ENCODE measurements around the gene KRT76.
"Not testable (repeated sequence)": the region's sequence is repeated elsewhere in the genome, so short reads cannot be mapped to it uniquely, and the experiment has no call there.

Gene KRT76

DNA sequence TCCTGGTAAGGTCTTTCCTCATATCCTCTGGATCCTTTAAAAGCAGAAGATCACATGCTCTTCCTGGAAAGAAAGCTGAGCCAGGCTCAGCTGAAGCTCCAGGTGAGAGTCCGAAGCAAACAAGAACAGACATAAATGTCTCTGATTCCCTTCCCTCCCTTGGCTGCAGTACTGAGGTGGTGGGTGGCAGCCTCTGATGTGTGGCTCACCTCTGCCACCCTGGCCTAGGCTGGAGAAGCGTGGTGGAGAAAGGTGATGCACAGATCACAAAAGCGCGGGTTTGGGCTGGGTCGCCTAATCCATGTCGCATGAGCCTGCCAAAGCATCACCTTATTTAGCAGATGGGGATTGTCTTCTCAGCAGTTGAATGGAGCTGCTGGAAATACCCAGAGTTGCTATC, 2.8 kb upstream of the KRT76 start:
- DNase-seq, result no peak

DNA sequence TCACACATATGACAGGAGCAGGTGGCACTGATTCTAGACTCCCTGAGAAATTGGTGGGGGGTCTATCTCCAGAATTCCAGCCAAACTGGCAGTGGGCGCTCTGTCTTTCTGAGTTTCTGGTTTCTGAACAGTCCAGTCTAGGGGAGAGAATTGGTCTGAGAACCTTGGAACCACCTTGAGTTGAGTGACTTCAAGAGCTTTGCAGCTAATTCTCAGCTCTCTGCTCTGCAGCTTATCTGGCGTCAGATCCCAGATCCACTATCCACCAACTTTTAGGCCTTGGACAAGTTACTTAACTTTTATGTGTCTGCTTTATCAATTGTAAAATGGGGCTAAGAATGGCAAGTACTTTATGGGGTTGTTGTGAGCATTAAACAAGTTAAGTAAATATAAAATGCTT, 1.7 kb upstream of the KRT76 start:
- DNase-seq, result no peak

GRCh38 chr12:52777566-52777965, 421 bp upstream of the KRT76 start:
- no peak for DNase-seq

GRCh38 chr12:52776435-52776834, 710 bp downstream of the KRT76 start:
- no peak for DNase-seq

- no peak for DNase-seq
These were observed 2.4 kb downstream of the KRT76 start for GRCh38 chr12:52774629-52775250.

- no peak for DNase-seq
These were observed 4.4 kb downstream of the KRT76 start for GRCh38 chr12:52772772-52773171.

GRCh38 chr12:52772188-52772587, 5.0 kb downstream of the KRT76 start:
- DNase-seq, result no peak

GRCh38 chr12:52771505-52771904, 5.6 kb downstream of the KRT76 start:
- no peak for DNase-seq

DNA sequence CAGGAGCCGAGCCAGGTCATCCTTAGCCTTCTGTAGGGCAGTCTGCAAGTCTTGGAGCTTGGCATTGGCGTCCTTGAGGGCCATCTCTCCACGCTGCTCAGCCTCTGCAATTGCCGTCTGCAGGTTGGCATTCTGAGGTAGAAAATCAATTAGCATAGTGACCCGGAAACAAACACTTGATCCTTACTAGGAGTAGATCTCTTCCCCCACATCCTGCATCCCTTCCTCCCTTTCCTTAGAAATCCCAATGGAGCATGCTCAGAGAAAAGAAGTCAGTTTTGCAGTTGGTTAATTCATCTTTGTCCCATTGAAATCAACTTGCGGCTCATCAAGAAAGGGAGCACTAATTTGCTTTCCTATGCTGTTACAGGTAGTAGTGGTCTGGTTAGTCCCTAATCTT, 6.1 kb downstream of the KRT76 start:
- no peak for DNase-seq

DNA sequence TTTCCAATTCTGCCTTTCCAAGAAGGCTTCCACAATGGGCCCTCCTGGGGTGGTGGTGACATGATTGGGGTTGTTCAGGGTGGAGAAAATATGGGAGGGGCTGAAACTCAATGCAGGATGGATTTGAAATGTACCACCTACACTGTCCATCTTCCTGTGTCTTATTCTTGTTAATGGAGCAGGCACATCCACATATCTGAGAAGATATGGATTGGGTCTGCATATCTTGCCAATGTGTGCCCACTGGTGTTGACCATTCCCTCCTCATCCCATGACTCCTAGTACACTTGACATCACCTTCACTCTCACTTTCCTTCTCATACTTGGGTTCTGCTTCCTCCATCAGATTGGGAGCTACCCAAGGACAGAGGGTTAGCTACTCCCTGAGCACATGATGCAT, 7.2 kb downstream of the KRT76 start:
- no peak for DNase-seq

DNA sequence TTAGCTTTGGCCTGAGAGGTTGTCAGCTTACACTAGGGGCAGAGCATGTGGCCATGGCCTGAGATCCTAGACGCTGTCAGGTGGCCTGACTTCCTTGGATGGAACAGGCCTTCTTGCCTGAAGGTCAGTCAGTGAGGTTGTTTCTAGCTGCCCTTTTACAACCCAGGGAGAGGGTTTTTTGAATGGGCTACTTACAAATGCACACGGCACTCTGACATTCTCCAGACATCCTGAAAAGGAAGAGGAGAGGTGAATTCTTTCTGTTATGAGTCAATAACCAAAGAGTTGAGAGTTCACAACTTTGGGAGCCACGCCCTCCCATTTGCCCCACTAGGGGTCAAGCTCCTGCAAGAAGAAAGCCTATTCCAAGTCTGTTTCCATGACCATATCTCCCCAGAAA, 7.8 kb downstream of the KRT76 start:
- no peak for DNase-seq

DNA sequence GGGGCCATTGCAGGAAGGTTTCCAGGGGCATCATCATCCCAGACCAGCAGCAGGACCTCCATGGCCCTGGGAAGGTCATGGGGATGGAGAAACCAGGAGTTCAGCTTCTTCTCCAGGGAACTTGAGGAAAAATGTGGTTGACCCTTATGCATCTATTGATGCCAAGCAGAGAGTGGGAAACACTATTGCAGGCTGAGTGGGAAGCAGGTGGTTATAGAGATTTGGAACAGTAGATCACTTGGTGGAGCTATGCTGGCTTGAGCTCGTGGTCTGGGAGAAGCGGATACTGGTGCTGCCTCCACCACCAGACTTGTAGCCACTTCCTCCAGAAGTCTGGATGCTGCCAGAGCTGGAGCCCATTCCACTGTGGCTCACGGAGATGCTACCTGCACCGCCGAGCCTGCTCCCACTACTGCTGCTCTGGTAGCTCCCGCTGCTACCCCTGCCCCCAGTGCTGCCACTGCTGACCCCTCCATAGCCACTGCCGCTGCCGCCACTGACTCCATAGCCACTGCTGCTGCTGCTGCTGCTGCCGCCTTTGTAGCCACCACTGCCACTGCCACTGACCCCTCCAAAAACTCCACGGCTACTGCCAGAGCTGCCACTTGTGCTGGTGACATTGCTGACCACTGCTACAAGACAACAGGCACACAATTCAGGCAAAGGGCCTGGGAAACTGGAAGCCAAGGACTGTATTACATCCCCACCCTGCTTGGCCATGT, 8.5 kb downstream of the KRT76 start:
- DNase-seq, result no peak

DNA sequence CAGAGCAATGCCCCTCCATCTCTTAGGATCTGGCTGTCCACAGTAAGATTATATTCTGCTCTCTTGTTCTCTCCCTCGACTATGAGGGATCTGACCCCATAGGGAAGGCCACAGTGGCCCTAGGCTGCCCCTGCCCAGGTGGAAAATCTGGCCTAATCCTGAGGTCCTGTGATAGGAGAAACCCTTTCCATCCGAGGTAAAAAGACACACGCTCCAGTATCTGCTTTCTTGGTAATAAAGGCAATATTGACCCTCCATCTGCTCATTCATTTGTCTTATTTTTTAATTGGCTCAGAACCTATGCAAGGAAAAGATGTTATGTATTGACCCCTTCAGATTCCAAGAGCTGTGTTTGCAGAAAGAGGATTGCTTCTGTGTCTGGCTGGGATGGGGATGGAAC, 9.7 kb downstream of the KRT76 start:
- DNase-seq, result no peak

DNA sequence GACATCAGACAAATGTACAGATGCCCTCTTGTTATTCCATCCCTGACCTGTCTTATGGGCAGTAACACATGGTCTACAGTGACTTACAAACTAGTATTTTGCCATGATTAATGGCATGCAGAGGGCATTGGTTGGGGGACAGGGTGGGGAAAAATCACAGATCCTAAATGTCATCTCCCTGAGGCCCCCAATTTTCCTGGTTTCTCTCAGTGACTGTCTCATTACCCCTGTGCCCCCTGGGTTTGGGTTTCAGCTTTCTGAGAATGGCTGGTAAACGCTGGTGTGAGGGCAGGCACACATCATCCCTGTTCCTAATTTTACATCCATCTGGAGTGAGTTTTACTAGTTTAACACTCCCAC, 10.1 kb downstream of the KRT76 start:
- DNase-seq, result no peak

DNA sequence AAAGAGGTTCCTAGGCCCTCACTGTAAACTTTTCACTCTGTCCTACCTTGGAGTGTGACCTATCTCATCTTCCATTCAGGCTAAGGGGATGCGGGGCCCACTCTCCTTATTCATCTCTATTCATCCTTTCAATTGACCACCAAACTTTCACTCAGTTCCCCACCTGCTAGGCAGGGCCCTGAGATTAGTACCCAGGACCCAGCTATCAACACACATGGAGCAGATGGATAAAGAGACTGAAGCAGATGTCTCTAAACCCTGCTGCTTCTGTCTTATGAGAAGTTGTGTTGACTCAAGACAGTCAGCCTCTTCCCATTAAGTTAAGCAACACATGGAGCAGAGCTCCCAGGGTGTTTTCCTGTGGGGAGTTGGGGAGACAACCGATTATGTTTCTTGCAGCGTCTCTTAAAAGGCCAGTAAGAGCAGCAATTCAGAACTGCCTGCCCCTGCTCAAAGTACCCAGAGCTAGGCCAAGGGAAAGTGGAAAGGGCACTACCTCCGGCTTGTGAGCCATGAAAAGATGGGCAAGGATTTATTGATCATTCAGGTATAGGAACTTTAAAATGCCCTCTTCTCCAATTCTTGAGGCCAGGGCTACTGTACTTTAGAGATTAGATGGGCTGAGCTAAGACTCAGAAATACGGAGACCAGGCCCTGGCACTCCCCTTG, 10.7 kb downstream of the KRT76 start:
- no peak for DNase-seq

- no peak for DNase-seq
These were observed 11.4 kb downstream of the KRT76 start for GRCh38 chr12:52765702-52766101.

- no peak for DNase-seq
These were observed 13.2 kb downstream of the KRT76 start for GRCh38 chr12:52763991-52764390.

DNA sequence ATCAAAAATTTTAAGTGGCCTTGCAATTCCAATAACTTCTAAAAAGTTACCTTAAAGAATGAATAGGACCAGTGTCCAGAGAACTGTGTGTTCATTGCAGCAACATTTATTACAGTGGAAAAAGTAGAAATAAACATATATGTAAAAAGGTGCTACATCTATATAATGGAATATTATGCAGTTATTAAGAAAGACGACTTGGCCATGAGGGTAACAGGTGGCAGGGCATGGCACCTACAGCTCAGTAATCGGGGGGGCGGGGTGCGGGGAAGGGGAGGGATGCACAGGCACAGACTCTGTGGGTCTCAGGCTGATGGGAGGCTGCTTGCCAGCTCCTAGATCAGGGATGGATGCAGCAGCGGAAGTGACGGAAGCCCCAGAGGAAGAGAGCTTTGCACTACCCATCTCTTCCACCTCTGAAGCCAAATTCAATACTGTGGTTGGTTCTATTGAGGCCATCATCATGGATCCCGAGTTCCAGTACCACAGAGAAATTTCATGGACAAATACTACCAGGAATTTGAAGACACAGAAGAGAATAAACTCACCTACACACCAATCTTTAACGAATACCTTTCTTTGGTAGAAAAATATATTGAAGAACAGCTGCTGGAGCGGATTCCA, 14.0 kb downstream of the KRT76 start:
- DNase-seq, result no peak

- no peak for DNase-seq
These were observed 15.3 kb downstream of the KRT76 start for GRCh38 chr12:52761802-52762201.

DNA sequence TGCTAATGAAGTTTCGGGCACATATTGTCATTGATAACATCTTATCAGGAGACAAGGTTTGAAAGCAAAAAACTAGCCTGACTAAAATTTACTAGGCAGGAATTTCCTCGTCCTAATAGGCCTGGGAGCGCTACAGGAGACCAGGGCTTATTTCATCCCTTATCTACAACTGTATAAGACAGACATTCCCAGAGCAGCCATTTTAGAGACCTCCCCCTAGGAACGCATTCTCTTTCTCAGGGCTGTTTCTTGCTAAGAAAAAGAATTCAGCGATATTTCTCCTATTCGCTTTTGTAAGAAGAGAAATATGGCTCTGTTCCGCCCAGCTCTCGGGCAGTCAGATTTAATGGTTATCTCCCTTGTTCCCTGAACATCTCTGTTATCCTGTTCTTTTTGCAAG, 15.9 kb downstream of the KRT76 start:
- not testable (repeated sequence) for DNase-seq

- no peak for DNase-seq
These were observed 16.5 kb downstream of the KRT76 start for GRCh38 chr12:52760623-52761022.

DNA sequence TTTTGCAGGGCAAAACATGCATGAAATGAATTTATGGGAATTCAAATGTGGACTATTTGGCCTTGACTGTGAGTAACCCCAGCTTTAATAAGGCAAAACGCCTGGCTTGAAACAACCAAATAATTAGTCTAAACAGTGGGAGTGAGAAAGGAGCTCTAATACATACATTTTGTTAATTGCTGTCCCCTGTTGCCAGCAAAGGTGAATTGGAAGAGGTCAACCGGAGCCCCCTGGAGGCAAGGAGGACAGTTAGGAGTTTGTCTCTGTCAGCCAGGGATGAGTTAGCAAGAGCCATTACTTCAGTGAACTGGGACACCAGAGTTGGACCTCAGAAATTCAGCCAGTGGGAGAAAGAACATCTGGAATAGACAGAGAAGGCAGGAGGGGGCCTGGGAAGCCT, 17.4 kb downstream of the KRT76 start:
- no peak for DNase-seq

- DNase-seq, result no peak
These were observed 17.9 kb downstream of the KRT76 start for GRCh38 chr12:52759218-52759617.

Measured in CD4-positive, alpha-beta T cell treated with Interleukin-1 beta for 1 hour (primary cell).